GM10266 (cell line): ENCODE measurements around the gene KRI1.
A peak's percentile ranks its signal among the peaks of the same experiment; 100 is the strongest.

Experiments
- DNase-seq: peaks from one replicate; pipeline ENCODE4 v3.0.0; 2012; ENCODE audit errors: extremely low spot score
- CTCF ChIP-seq: IDR thresholded peaks from 2 replicates; pipeline ENCODE4 v1.5.1; 2012; ENCODE audit warnings: mild to moderate bottlenecking, low read depth; ENCODE audit not compliant: control insufficient read depth, insufficient read depth; ENCODE audit errors: missing control alignments

The KRI1 gene

GRCh38 chr19:10517361-10517759 is 48.5 kb downstream of the KRI1 start, which contains the start of gene S1PR5:
TSS of gene S1PR5 (minus strand) at chr19:10517447. CDS start at chr19:10515011, 2,436 bp downstream.
- TF ChIP-seq CTCF = no peak

GRCh38 chr19:10516671-10517286 is 49.0 kb downstream of the KRI1 start:
- peak; percentile 42 for DNase-seq
- no peak for TF ChIP-seq CTCF

More at GRCh38 chr19:10517361-10517759, 48.5 kb downstream of the KRI1 start, which contains the start of gene S1PR5:
- no peak for DNase-seq

GRCh38 chr19:10516064-10516385 is 49.8 kb downstream of the KRI1 start:
- no peak for DNase-seq
- no peak for TF ChIP-seq CTCF

- DNase-seq = peak; percentile 44
- TF ChIP-seq CTCF = no peak
These were observed 51.3 kb downstream of the KRI1 start for GRCh38 chr19:10514211-10515145.

GRCh38 chr19:10513223-10513622 is 52.6 kb downstream of the KRI1 start:
- no peak for TF ChIP-seq CTCF
- DNase-seq = peak; percentile 18

- DNase-seq = peak; percentile 84
- peak; percentile 63 for TF ChIP-seq CTCF
These were observed 55.5 kb downstream of the KRI1 start for GRCh38 chr19:10510301-10510802.
